Hematopoietic multipotent progenitor cell treated with erythropoietin and hydrocortisone succinate and interleukin-3 and kit ligand, for 8 days (in vitro differentiated cells): Measurements from ENCODE around the gene TCN2.
"Not testable (repeated sequence)": the region's sequence is repeated elsewhere in the genome, so short reads cannot be mapped to it uniquely, and the experiment has no call there.

Source experiments
- DNase-seq: peaks from one replicate; pipeline ENCODE4 v3.0.0-alpha.2; 2015

The TCN2 gene

DNA sequence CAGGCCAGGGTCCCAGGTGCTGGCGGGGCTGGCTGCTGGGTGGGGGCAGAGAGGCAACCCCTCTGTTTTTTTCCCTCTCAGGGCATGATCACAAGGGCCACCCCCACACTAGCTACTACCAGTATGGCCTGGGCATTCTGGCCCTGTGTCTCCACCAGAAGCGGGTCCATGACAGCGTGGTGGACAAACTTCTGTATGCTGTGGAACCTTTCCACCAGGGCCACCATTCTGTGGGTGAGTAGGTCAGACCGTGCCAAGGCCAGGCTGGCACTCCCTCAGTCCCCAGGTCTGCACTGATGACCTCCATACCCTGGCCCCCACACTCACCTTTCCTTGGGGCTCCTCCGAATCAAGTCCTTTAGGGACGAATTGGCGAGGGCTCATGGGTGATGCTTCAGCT lies 7.3 kb downstream of the TCN2 start:
- no peak for DNase-seq

GRCh38 chr22:30614879-30615278 lies 7.9 kb downstream of the TCN2 start:
- DNase-seq: no peak

DNA sequence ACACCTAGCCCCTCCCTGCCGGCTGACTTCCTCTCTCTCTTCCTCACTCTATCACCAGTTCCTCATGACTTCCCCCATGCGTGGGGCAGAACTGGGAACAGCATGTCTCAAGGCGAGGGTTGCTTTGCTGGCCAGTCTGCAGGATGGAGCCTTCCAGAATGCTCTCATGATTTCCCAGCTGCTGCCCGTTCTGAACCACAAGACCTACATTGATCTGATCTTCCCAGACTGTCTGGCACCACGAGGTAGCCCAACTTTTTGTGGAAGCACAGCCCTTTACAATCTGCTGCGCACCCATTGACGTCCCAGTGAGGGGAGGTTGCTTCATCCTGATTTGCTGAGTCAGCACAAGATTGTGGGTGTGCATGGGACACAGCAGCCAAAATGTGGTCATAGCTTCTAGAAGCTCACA lies 8.6 kb downstream of the TCN2 start:
- DNase-seq: no peak

DNA sequence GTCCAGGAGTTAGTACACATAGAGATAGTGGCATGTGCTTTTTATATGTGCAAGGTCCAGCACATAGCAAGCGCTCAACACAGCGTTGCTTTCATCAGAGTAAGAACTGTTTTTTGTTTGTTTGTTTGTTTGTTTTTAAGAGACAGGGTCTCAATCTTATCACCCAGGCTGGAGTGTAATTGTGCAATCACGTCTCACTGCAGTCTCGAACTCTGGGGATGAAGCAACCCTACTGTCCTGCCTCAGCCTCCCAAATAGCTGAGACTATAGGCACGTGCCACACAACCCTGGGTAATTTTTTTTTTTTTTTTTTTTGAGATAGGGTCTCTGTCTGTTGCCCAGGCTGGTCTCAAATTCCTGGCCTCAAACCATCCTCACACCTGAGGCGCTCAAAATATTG lies 10.8 kb downstream of the TCN2 start:
- DNase-seq: no peak

DNA sequence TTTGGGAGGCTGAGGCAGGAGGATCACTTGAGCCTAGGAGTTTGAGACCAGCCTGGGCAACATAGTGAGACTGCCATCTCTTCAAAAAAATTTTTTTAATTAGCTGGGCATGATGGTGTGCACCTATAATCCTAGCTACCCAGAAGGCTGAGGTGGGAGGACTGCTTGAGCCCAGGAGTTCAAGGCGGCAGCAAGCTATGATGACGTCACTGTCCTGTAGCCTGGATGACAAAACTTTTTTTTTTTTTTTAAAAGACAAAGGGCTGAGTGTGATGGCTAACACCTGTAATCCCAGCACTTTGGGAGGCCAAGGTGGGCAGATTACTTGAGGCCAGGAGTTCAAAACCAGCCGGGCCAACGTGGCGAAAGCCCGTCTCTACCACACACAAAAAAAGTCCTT lies 12.9 kb downstream of the TCN2 start:
- DNase-seq: not testable (repeated sequence)

- DNase-seq: no peak
Measured at GRCh38 chr22:30626413-30626812, 19.4 kb downstream of the TCN2 start.

DNA sequence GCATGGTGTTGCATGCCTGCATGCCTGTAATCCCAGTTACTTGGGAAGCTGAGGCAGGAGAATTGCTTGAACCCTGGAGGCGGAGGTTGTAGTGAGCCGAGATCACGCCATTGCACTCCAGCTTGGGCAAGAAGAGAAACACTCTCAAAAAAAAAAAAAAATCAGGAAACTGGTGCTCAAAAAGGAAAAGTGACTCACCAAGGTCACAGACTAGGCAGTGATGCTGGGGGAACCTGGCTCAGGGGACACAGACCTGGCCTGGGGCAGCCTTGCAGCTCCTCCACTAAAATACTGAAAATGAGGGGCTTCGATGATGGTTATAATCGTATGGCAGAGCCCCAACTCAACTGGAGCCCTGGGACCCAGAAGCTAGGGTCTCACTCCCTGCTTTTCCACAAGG lies 20.5 kb downstream of the TCN2 start:
- DNase-seq: no peak

GRCh38 chr22:30628491-30628890 lies 21.5 kb downstream of the TCN2 start:
- no peak for DNase-seq

- DNase-seq: not testable (repeated sequence)
Measured at GRCh38 chr22:30631469-30631868, 24.5 kb downstream of the TCN2 start.

DNA sequence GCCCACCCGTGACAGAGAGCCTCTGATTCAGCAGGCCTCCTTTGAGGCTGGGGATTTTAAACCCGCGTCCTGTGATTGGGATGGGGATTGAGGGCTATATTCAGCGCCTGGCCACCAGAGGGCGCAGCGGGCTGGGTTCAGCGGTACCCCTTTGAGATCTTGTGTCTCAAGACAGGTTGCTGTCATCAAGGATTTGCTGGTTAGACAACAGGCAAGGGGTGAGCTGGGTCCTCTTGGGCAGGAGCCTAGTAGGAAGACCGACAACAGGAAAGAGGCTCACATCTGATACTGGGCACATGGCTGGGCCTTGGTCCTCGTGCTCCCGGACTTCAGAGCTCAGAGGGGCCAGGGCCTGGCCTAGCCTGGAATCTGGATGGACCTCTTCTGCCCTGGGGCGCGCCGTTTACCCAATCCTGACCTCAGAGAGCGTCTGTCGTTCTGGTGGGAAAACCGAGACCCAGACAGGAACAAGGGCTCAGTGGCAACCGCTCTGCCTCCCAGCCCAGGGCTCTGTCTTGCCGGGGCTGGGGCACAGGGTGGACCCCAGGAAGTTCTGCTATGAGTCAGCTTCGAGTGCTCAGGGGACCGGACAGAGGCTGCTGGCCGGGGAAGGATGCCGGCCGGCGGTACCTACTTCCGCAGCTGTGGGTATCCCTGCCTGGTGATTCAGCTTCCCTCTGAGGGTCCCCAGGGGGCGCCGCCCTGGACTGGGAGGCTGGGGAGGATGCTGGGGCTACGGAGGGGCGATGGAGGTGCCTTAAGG lies 27.7 kb downstream of the TCN2 start:
- peak; percentile 85 for DNase-seq

DNA sequence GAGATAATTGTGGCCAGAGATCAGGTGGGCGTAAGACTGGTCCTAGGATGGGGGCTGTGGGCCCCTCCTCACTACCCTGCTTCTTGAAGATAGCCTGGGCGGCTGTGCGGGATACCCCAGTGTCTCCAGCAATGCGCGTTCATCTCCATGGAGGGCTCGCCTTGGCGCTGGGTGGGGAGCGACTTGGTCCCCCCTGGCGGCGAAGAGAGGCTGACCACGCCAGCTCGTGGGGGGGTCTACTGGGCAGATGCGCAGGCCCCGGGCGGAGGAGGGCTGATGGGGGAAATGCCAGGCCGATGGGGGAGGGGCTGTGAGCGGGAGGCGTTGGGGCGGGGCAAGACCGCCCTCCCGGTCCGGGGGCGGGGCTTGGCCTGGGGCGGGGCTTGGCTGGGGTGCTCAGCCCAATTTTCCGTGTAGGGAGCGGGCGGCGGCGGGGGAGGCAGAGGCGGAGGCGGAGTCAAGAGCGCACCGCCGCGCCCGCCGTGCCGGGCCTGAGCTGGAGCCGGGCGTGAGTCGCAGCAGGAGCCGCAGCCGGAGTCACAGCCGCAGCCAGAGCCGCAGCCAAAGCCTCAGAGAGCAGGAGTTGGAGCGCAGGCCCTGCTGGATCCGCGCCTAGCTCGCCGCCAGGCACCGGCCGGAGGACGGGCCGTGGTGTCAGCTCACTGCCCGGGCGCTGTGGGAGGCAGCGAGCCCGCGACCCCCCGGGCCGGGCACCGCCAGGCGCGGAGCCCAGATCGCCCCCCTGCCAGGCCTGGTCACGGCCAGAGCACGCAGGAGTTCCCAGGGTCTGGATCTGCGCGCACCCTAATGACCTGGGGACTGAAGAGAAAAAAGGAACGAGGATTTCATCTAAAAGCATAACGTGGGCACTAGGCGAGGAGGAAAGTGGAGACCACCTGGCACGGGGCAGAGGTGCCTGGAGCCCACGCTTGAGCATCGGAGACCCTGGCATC lies 28.6 kb downstream of the TCN2 start, which contains the start of gene SLC35E4:
TSS of gene SLC35E4 (plus strand) at position 509 of the 953 bp plus-strand sequence. CDS start 670 bp downstream, outside the sequence.
- DNase-seq: peak; percentile 86

- no peak for DNase-seq
Measured at GRCh38 chr22:30636226-30637077, 29.5 kb downstream of the TCN2 start.

DNA sequence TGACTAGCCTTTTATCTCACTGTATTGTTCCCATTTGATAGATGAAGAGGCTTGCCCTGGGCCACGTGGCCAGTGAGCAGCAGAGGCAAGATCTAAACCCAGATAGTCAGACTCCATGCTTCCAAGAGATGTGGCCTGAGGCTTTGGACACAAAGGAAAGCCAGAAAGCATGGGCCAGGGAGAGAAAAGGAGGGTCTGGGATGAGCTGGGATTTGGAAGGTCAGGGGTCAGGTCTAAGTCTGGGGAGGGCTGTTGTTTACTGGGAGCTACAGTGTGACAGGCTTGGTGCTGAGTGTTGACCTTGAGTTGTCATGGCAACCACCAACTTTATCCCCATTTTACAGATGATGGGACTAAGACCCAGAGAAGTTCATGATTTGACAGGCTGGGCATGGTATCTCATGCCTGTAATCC lies 30.7 kb downstream of the TCN2 start:
- peak; percentile 9 for DNase-seq

DNA sequence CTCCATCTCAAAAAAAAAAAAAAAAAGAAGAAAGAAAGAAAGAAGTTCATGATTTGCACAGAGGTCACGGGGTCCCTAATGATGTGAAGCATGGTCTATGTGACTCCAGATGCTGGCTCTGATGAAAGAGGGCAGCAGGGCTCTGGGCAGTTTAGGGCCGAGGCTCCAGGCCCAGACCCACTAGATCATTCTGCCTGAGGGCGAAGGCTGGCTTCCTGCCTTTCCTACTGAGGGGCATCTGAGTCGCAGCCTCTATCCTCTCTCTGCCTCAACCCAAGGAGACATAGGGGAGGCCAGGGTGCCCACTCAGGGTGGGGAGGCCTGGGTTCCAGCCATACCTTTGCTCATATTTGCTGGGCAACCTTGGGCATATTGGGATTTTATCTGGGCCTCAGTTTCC lies 33.4 kb downstream of the TCN2 start:
- DNase-seq: no peak

DNA sequence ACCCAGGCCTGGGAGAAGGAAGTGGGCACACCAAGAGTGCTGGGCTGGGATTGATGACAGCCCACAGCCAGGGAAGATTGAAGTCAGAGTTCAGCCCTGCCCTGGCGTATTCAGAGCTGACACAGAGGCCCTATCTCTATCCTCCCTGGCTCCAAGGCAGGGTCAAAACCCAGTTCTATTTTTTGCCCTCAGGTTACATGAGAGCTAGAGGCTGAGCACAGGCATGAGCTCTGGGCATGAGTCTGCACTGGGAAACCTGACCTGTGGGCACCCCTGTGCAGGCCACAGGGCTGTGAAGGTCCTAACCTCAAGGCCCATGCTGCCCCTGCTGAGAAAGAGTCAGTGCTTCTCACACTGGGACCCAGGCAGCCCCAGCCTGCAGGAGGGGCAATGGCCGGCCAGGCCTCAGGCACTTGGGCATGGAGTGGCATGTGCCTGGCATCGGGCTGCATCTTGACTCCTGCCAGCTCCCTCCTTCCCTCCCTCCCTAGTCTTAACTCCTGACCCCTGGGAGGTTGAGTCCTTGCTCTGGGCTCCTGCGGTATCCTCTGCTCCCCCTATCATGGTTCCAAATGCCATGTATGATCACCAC lies 34.0 kb downstream of the TCN2 start:
- DNase-seq: no peak

GRCh38 chr22:30643055-30643875 lies 36.3 kb downstream of the TCN2 start:
- DNase-seq: no peak

GRCh38 chr22:30646518-30647160 lies 39.7 kb downstream of the TCN2 start:
- DNase-seq: no peak

DNA sequence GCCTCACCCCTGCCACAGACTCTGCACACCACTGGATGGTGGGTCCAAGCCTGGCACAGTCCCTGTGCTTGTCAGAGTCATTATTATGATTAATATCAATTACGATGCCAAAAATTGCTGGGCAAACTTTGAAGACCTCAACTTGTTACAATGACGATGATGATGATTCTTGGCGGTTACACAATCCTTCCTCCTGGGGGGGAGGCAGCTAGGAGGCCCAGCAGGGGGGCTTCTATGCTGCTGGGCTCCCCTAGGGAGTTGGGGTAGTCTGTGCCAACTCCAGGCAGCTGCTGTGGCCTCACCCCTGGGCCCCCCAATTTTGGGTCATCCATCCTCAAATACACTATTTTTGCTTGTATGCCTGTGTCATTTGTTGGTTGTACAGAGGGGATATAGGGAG lies 40.6 kb downstream of the TCN2 start:
- DNase-seq: no peak

GRCh38 chr22:30648825-30649224 lies 41.9 kb downstream of the TCN2 start:
- no peak for DNase-seq

- peak; percentile 45 for DNase-seq
Measured at GRCh38 chr22:30649430-30650007, 42.5 kb downstream of the TCN2 start.
